Lower leg skin (tissue), 4 donors: ENCODE data around the gene CFAP52. TPM values are rescaled to one million over a fixed set of nuclear protein-coding genes. Genes with fewer than 3 reads are reported as not detected.
"Not testable (repeated sequence)": the region's sequence is repeated elsewhere in the genome, so short reads cannot be mapped to it uniquely, and the experiment has no call there.

Experiments
- DNase-seq, 2 donors: peaks; one replicate each; pipeline ENCODE4 v3.0.0-alpha.2; 2019; ENCODE audit warnings: low spot score in 2 of 2
- H3K4me3 ChIP-seq: fragments of 200-600 bp; sonication (generic); 2 replicates; pipeline ENCODE4 v1.5.1; 2017; ENCODE audit warnings: mild to moderate bottlenecking, low read depth; ENCODE audit not compliant: poor library complexity, severe bottlenecking
- CTCF ChIP-seq, 3 donors: fragments of 450-650 bp; IDR thresholded peaks; one replicate each; pipeline ENCODE4 v1.5.1; 2016; ENCODE audit warnings: antibody characterized with exemption in 3 of 3, mild to moderate bottlenecking in 3 of 3, moderate library complexity in 2 of 3
- POLR2A ChIP-seq, 2 donors: fragments of 450-650 bp; IDR thresholded peaks; one replicate each; pipeline ENCODE4 v1.6.1; 2016 to 2017; ENCODE audit warnings: antibody characterized with exemption in 2 of 2, mild to moderate bottlenecking in 1 of 2, moderate library complexity in 1 of 2
- WGBS, 2 donors: methylation state at CpG; one replicate each; pipeline ENCODE4 v1.1.5; 2018; 5-methylcytosine and 5-hydroxymethylcytosine counted together
- intact Hi-C: fragments of 100-400 bp; cut with DNase I; formaldehyde crosslinking; loops from one replicate; pipeline ENCODE4 v1.15.0; 2023; ENCODE audit warnings: low total_unique reads
- total RNA-seq, 4 donors: library from RNA; depleted of rRNA; stranded (reverse); fragments of >200 nt; gene quantifications; one replicate each; pipeline ENCODE4 v1.1.0, GENCODE V29; 2016

The CFAP52 gene
- total RNA-seq, 4 donors from 2014 or later, result 0.29 TPM; not detected in 3

GRCh38 chr17:9549215-9549614, 27.2 kb upstream of the CFAP52 start:
- intact Hi-C loops, result no loop called here
- TF ChIP-seq CTCF (IDR thresholded peaks at IDR 0.05), result no peak
- no peak for TF ChIP-seq POLR2A (IDR thresholded peaks at IDR 0.05)
- DNase-seq, result no peak
- WGBS, 2 donors, result 91 to 95% methylated on average over 2 of the region's 2 CpGs
- H3K4me3 ChIP-seq, result no peak overlapping the region

GRCh38 chr17:9553181-9553580, 23.3 kb upstream of the CFAP52 start:
- TF ChIP-seq POLR2A (IDR thresholded peaks at IDR 0.05) (no peak), CTCF (IDR thresholded peaks at IDR 0.05) (no peak)
- intact Hi-C loops, result no loop called here
- no peak overlapping the region for H3K4me3 ChIP-seq
- DNase-seq, result no peak
- 83 to 85% methylated on average over 2 of the region's 2 CpGs for WGBS, 2 donors

GRCh38 chr17:9553596-9553995, 22.8 kb upstream of the CFAP52 start:
- DNase-seq, result no peak
- 73 to 83% methylated on average over 4 of the region's 4 CpGs for WGBS, 2 donors
- H3K4me3 ChIP-seq, result no peak overlapping the region
- intact Hi-C loops, result no loop called here
- TF ChIP-seq POLR2A (IDR thresholded peaks at IDR 0.05) (no peak), CTCF (IDR thresholded peaks at IDR 0.05) (no peak)

- intact Hi-C loops, H3K4me3 ChIP-seq, DNase-seq: not testable (repeated sequence)
- 75 to 82% methylated on average over 6 of the region's 6 CpGs for WGBS, 2 donors
These were observed 21.7 kb upstream of the CFAP52 start for GRCh38 chr17:9554715-9555114.

GRCh38 chr17:9557161-9557755, 19.2 kb upstream of the CFAP52 start:
- DNase-seq, result no peak
- intact Hi-C loops, result no loop called here
- no peak overlapping the region for H3K4me3 ChIP-seq
- 83 to 87% methylated on average over 10 of the region's 10 CpGs for WGBS, 2 donors
- no peak for TF ChIP-seq CTCF (IDR thresholded peaks at IDR 0.05)
- no peak for TF ChIP-seq POLR2A (IDR thresholded peaks at IDR 0.05)

GRCh38 chr17:9557857-9558256, 18.6 kb upstream of the CFAP52 start:
- H3K4me3 ChIP-seq, result no peak overlapping the region
- TF ChIP-seq CTCF (IDR thresholded peaks at IDR 0.05) (no peak), POLR2A (IDR thresholded peaks at IDR 0.05) (no peak)
- 82 to 88% methylated on average over 9 of the region's 9 CpGs for WGBS, 2 donors
- DNase-seq, result no peak
- intact Hi-C loops, result no loop called here
